Lung microvascular endothelial cell (primary cell): ENCODE measurements around the gene WNK2. TPM values are rescaled to one million over a fixed set of nuclear protein-coding genes. Genes with fewer than 3 reads are reported as not detected.

ENCODE experiments used
- DNase-seq, 2 donors: peaks; one replicate each; pipeline versions ENCODE4 v3.0.0 to v3.0.0-alpha.2; 2010; ENCODE audit warnings: low read depth in 2 of 2
- total RNA-seq: library from RNA; depleted of rRNA; stranded (reverse); fragments of >200 nt; gene quantifications from 2 replicates; pipeline ENCODE4 v1.2.1, GENCODE V29; 2014

The WNK2 gene
- total RNA-seq, 1 donor from 2014 or later: not detected

DNA sequence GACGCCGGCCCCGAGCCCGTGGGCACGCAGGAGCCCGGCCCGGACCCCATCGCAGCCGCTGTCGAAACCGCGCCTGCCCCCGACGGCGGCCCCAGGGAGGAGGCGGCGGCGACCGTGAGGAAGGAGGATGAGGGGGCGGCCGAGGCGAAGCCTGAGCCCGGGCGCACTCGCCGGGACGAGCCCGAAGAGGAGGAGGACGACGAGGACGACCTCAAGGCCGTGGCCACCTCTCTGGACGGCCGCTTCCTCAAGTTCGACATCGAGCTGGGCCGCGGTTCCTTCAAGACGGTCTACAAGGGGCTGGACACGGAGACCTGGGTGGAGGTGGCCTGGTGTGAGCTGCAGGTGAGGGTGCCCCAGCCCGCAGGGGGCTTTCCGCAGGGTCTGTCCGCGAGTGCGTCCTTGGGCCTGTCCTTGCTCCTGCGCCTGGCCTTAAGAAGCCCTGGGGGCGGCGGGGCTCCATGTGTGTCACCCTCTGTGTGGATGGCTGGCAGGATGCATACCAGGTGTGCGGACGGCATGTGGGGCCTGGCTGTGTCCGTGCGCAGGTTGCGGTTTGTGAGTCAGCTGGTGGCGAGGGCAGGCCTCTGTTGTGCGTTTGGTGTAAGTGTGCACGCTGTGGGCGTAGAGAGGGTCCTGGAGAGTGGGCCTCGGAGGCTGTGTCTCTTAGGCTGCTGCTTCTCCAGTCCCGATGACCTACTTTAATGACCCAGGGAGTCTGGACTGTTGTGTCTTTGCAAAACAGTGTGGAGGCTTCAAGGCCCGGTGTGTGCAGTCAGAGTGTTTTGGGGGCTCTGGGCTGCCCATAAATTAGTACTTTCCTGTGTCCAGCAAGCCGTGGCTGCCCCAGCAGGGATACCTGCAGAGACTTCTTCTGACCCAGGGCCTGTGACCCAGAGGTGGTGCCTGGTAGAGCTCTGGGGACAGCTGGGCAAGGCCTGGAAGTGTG is 1.6 kb downstream of the WNK2 start:
- DNase-seq: no peak

DNA sequence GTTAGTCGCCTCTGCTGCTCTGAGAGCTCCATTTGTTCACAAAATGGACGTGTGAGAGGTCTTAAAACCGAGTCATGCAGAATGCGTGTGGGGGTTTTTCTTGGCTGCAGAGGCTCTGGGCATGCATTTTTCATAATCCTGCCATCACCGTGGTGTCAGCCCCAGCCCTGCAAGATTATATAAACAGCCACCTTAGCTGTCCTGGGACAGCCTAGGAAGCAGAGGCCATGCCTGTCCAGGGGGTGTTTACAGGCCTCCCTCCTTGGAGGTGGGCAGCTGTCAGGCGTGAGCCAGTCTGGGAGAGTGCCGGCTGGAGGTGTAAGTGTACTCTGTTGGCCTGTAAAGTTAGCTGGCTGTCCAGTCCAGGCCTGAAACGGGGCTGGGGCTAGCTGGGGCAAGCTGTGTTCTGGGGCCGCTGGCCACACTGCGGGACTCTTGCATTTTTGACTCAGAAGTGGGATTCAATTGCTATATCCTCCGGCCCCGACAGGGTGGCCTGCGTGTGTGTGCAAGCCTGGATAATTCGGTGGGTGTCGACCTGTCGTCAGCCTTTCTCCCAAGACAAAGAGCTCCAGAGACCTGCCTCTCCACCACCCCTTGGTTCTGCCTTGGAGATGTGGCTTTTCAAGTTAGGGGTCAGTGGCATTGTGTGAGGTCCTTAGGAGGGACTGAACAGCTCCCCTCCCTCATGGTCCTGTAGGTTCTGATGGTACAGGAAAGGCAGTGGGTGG is 2.4 kb downstream of the WNK2 start:
- DNase-seq: no peak

DNA sequence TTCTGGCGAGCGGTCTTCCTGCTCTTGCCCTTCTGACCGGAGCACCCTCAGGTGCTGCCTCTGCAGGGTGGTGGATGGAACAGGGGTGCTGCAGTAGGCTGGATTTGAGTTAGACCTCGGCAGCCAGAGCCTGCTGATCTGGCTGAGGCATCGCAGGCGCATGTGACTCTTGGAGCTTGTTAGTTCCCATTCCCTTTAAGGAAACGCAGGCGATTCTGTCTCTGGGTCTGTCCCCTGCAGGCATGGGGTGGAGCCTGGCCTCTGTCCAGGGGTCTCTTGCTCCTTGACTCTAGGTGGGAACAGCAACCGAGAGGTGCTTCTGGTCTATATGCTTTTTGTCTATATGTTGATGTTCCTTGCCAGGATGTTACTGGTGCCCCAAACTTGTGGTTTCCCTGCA is 3.1 kb downstream of the WNK2 start:
- DNase-seq: no peak

DNA sequence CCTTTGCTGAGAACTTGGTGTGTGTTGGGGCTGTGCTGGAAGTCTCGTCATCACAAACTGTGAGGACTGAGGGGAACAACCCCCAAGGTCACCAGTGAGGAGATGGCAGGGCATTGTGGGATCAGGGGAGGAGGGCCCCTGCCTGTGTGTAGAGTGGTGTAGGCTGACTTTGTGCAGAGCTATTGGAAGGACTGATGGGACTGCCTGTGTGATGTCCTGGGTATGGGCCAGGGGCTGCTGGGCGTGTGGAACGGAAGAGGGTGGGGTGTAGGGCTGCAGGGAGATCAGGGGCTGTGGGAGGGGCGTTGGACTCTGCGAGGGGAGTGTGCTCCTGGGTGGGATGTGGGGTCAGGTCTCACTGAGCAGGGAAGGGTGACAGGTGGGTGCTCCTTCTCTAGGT is 3.6 kb downstream of the WNK2 start:
- DNase-seq: no peak

DNA sequence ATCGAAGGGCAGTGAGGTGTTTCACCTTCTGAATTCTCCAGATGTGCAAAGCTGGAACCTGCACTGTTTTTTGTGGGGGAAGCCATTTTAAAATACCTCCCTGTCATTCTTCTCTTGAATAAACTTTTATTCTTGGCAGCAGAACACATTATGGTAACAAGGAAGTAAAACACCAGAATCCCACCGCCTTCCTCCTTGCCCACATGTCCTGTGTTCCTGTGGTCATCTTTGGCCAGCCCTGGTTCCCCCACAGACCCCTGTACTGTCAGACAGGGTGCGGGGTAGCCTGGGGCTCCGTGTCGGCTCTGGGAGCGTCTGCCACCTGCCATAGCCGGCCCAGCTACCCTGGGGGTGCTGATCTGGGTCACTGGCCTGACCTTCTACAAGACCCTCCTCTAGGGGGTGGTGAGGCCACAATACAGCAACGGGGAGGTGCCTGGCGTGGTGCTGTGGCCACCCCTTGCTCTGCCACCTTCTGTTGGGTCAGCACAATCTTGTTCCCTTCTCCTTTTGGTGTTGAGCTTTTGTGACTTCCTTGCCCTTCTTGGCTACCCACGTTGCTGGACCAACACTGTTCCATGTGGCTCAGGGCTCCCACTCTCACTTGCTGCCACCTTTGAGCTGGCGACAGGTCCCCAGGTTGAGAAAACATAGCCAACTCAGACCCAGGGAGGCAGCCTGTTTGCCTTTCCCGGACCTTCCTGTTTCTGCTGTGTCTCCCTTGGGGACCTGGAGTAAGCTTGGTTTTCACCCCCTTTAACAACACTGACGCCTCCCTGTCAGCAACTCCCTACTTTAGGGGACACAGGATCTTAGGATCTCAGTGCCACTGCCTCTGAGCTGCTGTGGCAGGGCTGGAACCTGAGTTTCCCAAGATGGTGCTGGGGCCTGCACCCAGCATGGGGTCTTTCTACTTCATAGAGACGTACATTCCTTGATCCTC is 4.8 kb downstream of the WNK2 start:
- DNase-seq: no peak

DNA sequence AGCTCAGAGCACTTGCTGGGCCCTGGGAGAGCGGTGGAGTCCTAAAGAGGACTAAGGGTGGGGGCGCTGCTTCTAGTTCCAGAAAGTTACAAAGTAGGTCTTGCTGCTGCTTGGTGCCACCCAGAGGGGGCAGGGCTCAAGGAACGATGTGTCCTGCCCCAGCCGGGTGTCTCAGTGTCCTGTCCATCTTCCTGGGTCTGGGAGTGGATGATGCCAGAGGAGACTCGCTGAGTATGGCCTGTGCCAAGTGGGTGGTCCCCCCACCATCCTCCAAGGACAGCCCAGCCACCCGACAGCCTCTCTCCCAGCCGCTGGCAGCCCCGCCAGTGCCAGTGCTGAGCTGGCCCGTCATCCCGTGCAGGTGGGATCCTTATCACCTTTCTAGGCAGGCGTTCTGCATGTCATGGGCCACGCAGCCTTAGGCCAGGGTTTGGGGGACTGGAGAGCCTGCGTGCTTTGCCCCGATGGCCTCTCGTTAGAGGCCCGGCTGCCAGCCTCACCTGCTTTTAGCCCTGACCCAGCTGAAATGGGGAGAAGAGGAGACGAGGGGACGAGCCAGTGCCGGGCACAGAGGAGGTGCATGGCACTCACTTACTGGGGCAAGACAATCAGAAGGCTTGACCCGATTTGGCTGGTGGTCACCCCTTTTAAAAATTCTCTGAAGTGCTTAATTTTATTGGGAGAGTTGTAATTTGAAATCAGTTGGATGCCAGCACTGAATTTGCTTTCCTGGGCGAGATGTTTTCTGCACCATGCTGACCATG is 5.6 kb downstream of the WNK2 start:
- DNase-seq: no peak

DNA sequence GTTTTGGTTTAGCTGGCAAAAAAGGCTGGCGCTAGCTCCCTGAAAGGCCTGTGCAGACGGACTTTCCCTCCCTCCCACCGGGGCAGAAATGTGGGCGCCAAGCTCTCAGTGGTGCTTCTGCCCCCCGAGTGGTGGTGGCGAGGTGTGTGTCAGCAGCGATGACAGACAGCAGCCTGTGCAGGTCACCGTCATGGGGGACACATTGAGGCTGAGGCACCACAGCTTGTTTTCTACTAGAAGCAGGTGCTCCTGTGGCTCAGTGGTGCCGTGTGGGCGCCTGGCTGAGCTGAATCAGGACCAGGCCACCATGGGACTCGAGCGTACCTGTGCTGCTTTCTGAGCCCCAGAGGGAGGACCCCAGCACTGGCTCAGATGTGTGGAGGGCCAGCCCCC is 6.2 kb downstream of the WNK2 start:
- DNase-seq: no peak

DNA sequence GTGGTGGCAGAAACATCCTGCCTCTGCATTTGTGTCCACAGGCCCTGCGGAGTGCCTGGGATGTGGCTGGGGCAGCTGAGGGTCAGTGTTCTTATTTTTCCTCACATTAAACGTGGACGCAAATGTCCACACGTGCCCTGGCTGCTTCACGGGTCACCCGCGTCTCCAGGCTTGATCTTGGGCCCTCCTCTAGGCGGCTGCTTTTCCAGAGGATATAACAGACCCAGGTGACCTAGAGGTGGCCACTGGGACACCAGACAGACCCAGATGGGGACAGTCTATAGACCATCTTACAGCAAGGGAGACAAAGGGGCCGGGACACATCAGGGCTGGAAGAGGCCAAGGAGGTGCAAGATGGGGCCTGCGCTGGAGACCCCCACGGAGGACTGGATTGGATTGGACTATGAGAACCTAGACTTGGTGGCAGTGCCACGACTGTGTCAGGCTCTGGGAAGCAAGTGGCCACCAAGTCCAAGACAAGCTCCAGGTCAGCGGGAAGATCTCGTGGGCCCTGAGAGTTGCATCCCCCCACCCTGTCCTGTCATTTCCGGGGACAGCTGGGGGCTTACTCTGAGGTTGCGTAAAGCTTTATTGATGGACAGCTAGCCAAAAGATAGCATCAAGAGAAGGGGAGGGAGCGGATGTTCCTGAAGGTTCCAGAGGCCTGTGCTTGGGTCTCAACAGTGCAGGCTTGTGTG is 6.9 kb downstream of the WNK2 start:
- no peak for DNase-seq

DNA sequence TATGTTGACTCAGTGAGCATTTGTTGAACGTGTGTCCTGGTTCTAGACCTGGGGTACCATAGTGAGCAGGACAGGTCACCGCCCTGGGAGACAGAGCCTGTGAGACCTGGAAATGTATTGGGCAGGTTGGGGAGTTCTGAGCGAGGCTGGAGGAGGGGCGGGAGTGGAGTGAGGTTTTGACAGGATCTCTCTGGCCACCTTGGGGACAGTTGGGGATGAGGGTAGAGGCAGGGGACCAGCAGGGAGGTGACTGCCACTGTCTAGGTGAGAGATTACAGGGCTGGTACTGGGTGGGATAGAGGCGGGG is 7.4 kb downstream of the WNK2 start:
- DNase-seq: no peak

DNA sequence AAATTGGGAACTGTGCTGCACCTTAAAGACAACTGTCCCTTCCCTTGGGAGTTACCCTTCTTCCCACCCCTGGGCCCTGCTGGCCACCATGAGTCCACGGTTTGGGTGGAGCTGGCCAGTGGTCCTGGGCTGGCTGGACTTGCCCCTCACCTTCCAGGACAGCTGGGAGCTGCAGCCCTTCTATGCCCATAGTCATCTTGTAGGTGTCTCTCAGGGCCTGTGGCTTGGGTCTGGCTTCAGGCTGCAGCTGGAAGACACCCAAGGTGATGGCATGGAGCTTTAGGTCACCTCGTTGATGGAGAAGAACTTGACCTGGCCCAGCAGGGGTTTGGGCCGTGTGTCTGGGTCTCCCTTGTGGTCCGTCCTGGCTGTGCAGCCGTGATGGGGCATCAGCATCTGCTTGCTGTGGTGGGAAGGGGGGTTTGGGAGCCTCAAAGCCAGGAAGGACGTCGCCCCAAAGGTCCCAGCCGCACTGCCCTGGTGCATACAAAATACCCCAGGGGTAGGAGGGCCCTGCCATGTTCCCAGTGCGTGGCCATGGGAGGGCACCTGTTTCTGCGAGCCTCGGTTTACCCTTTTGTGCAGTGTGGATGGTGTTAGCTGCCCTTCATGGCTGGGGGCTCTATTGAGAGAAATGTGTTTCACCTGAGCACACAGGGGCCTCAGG is 8.9 kb downstream of the WNK2 start:
- DNase-seq: no peak

DNA sequence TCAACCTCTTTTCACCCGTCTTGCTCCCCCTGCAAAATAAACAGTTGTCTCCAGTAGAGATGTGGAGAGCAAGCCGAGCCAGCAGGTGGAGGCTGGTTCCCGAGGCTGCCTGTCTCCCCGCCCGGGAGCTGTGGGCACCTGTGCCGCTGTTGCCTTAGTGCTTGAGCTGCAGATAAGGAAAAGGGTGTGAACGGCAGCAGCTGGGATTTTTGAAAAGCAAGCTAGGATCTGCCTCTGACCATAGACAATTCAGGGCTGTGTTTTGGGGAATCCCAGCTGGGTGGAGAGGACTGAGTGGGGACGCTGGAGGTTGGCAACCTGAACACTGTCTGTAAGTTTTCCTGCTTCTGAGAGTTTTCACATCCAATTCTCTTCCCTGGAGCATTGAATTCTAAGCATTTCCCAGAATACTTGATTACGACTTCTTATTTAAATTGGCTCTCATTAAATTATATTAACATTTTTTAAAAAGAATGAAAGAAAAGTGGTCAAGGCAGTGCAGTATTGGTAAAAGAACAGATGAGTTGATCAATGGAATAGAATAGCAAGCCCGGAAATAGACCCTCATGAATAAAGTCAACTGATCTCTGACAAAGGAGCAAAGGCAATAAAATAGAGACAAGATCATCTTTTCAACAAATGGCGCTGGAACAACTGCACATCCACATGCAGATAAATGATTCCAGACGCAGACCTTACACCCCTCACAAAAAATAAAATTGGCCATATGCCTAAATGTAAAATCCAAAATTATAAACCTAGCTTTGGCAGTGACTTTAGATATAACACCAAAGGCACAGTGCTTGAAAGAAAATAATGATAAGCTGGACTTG is 9.7 kb downstream of the WNK2 start:
- DNase-seq: no peak

DNA sequence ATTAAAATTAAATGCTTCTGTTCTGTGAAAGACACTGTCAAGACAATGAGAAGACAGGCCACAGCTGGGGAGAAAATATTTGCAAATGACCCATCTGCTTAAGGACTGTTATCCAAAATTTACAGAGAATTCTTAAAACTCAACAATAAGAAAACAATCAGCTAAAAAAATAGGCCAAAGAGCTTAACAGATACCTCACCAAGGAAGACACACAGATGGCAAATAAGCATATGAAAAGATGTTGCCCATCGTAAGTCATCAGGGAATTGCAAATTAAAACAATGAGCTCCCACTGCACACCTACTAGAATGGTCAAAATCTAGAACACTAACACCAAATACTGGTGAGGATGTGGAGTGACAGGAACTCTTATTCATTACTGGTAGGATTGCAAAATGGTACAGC is 10.3 kb downstream of the WNK2 start:
- DNase-seq: no peak

DNA sequence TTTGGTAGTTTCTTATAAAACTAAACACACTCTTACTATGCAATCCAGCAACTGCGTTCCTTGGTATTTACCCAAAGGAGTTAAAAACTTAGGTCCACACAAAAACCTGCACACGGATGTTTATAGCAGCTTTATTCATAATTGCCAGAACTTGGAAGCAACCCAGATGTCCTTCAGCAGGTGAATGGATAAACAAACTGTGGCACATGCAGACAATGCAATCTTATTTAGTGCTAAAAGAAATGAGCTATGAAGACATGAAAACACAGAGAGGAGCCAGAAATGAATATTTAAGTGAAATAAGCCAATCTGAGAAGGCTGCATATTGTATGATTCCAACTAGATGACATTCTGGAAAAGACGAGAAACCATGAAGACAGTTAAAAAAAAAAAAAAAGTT is 10.7 kb downstream of the WNK2 start:
- no peak for DNase-seq

DNA sequence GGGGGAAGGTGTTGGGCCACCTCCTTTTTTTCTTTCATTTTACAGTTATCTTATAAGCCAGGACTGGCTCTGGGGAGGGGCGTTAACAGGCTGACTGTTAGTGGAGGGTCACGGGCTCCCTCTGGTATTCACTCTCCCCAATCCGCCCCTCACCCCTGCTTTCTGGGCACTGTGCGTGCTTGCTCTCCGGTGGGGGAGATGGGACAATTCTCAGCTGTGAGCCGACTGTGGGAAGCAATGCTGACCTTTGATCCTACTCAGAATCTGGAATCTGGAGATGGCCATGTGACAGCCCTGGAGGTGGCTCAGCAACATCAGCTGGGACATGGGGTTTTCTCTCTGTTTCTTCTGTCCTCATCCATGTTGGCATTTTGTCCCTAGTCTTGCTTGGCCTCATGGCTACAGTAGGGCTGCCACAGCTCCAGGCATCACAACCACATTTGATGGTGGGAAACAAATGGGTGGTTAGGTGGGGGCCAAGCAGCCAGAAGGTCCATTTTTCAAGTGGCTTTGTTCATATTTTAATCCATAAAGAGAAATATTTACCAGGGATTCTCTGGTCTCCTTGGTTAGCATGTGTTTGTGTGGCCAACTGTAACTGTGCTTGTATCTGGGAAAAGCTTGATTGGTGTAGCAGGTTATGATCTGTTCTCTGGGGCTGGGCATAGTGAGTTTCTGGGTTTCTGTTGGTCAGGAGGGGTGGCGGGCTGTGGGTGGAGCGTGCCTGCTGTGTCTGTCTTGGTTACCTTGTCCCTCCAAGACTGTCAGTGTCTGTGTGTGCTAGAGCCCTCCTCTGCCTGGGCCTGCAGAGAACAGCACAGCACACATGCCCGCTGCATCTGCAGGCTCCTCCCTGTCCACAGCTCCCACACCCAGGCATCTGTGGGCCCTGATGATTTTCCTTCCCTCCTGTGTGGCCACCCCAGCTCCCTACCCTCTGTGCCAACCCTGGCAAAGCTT is 12.4 kb downstream of the WNK2 start:
- no peak for DNase-seq

DNA sequence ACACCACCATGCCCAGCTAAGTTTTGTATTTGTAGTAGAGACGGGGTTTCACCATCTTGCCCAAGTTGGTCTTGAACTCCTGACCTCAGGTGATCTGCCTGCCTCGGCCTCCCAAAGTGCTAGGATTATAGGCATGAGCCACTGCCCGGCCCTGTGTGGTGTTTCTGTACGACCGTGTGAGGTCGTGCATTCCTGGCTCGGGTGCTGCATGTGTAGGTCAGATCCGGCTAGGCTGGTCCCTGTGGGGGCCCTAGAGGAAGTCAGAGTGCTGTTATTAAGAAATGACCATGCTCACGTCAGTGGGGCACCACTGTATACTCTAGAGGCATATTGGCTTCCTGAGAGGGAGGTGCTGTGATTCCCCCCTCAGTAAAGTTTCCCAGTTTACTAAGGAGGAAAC is 13.7 kb downstream of the WNK2 start:
- DNase-seq: no peak

DNA sequence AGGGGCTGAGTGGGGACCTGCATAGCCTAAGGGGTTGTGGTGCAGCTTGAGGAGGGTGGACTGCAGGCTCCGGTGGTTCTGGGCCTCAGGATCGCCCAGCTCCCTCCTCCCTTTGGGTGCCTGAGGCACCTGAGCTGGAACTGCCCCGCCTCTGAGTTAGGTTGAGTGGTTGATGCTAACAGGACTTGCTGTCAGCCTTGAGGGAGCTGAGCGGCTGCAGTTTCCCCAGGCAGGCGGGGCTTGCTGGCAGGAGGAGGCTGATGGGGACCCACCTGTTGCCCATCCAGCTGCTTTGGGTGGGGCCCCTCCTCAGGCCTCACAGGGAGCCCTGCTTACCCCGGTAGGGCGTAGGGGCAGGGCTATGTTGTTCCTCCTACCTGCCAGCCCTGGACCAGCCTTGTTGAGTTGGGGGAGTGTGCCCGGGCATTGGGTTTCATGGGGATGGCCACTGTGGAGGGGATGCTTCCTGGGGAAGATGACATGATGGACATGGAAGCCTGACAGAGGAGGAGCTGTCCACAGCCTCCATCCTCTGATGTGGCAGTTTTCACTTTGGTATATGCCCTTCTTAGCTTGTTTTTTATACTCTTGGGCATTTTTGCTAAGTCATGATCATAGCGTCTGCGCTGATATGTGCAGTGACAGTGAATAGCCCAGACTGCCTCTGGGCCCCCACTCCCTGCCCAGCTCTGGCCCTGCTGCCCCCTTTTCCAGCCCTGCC is 14.3 kb downstream of the WNK2 start:
- DNase-seq: no peak
